GM18861 (cell line): ENCODE measurements around the gene ZIC1.

Source experiments
- ATAC-seq: cut with Tn5 transposase; IDR thresholded peaks from one replicate; pipeline ENCODE4 v1.9.1; 2021; ENCODE audit not compliant: unreplicated experiment

ZIC1 gene

DNA sequence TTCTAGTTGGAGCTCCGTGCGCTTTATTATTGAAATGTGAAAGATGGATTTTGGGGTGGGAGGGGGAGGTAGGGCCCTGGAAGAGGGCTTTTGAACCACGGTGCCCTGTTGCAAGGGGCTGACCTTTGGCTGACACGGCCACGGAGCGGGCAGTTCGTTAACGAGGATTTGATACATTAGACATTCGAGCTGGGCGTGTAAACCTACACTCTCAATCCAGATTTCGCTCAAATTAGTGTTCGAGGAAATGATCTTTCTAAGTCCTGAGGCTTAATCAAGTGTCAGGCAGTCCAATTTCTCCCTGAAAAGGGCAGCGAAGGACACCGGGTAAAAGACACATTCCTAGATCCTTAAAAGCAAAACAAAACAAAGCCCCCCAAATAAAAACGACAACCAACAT, 13.0 kb downstream of the ZIC1 start:
- ATAC-seq, result no peak

DNA sequence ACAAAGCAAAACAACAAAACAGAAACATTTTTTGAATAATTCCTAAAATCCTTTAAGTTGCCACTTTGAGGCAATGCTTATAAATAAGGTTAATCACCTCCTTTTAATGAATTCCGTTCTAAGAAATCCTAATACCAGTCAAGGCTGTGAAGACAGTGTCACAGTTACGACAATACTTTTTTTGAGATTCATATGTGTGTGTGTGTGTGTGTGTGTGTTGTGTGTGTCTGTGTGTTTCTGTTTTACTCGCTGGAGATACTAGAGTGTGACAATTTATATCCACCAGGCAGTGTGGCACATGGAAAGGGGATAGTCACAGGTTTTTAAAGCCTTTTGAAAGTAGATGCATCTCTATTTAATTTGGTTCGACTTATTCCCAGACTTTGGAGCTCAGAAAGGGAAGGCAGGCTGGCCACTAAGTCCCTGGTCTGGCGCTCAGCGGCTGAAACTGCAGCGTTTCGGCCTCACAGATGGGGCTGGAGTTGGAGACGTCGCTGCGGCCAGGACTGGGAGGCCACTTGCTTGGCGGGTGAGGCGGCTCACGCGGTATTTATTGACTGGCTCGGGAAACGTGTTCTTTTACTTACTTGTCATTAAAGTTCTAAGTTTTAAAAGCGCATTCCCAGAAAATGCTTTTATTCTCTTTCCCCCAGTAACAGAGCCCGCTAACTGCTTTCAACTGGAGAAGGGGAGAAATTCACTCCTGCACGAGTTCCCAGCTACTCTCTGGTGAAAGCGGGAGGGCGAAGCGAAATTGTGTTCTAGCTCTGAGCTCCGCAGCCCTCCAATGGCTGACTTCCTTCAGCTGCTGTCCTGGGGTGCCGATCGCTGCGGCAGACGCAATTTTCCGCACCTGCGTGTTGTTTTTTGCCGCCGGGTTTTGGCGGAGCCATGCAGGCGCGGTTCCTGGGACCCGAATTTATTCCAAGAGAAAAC, 13.7 kb downstream of the ZIC1 start:
- ATAC-seq, result no peak

DNA sequence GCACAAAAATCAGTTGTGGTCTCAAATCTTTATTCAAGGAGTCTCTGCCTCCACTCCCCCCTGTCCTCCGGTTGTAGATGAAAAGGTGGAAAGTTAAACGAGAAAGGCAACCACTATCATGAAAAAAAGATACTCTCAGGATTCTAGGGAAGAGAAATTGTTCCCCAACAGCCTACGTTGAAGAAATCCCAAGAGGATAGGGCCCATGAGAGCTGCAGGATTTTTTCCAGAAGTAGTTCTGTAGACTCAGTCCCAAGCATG, 14.3 kb downstream of the ZIC1 start:
- no peak for ATAC-seq

DNA sequence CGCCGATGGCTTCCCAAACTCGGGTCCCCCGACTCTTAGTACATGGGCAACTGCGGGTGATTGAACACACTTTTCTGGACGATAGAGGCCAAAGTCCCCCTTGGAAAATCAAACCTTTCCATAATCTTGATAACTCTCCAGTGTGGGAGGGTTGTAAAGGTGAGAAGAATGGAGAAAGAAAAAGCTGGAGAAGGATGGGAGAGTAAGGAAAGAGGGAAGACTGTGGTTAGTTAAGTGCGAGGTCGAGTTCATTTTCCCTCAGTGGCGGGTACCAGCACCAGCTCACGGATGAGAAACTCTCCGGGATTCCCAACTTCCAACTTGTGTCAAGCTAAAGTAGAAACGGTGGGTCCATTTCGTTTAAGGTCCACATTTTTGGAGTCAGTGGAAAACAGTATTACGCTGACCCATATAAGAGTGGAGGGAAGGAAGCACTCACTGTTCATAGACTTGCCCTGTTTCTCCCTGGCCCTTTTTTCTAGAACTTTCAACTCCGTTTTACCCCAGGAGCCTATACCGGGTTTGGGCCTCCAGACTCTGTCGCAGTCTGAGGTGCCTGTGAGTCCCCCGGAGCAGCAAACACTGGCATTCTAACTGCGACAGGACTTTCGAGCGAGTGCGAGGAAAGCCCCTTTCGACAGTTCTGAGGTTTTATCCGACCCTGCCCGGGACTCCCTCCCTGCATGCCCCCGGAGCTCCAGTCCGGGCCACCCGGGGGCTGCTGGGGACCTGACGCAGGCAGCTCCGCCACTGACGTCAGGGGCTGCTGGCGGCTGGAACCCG, 14.8 kb downstream of the ZIC1 start:
- ATAC-seq, result no peak

DNA sequence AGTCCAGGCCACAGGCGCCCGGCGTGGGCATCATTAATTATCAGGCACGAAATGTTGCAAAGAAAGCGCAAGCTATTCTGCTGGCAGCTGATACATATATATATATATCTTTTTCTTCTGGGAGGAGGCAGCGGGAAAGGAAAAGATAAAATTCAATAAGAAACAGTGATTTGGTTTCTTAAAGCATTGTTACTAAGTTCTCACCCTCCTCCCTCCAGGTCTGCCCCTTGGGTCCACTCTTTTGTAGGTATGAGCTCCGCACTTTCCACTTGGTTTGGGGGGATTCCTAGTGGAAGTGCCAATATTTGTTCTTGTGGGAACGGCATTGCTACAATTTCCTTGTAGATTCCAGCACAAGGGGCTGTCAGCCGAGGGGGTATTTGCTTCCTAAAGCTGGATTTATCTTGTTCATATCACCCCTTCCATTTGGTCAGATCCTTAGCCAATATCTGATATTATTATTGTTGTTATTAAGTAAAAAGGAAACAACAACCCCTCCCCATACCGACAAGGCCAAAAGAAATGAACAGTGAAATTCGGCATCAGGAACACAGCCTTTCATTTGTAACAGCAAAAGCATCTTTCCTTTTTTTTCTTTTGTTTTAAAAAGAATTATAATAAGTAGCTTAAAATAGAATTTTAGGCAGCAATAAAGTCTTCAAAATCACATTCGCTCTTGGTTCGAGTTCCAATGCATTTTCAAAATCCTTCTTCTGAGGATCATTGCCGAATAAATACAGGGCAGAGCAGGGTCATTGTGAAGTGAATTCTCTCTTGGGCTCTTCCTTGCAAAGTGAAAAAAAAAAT, 15.6 kb downstream of the ZIC1 start:
- ATAC-seq, result no peak

DNA sequence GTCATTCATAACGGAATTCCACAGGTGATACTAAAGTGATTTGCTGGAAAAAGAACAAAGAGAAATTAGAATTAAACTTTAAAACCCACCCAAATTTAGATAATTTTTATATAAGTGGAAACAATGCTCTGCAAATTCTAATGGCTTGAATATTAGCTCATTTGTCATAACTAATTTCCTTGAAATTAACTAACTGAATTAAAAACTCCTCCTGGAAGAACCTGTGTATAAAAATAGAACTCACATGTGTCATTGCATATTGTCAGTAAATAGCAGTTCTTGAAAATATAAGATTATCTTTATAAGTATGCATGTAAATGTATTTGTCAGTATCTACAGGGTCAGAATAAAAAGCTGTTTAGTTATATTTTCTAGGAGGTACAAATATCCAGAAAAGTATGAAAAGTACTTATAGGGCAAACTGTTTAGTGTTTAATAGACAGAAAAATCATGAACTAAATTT, 16.3 kb downstream of the ZIC1 start:
- ATAC-seq, result no peak

DNA sequence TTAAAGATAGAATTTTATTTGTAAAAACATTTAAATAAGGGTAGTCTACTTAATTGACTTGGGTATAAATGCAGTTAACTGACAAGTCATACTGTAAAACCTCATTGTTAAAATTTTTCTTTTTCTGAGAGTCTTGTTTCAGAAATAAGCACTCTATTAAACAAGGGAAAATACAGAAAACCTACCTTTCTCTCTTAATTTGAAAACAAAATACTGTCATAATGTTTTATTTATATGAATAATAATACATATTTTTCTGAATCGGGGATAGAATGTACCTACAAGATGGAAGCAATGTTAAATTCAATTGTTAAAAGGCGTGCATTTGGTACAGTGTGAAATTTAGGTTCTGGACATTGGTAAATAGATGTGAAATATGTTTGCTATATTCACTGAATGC, 17.8 kb downstream of the ZIC1 start:
- no peak for ATAC-seq

DNA sequence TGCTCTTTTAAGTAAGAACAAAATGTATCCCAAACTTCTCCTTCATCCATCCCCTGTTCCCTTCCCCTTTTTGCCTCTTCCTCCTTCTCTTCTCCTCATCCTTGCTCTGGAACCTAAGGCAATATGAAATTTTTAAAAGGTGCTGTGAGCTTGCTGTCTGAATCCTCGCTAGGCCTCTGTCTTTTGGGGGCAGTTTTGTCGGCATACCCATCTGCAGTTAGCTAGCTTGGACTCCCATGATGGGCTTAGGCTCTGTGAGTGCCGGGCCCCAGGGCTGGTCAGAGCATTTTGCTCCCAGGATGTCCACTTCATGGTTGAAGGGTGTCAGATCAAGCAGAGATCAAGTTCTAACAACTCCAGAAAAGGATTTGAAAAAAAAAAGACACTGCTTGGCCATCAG, 18.6 kb downstream of the ZIC1 start:
- no peak for ATAC-seq

DNA sequence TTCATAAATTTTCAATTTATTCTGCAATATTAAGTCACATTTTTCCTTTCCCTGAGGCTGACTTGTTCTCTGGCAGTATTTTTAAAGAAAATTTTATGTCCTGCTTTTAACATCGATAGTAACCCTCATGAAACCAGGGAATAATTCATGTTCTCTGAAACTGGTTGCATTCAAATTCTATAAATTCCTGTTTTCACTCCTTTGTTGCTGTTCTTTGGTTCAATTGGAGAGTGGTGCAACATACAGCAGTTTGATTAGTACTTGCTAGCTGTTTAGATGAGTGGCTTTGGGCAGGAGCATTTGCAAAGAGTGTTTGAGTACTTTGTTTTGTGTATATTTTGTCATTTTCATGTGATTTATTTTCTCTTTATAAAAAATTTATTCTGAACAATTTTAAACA, 19.2 kb downstream of the ZIC1 start:
- ATAC-seq, result no peak

DNA sequence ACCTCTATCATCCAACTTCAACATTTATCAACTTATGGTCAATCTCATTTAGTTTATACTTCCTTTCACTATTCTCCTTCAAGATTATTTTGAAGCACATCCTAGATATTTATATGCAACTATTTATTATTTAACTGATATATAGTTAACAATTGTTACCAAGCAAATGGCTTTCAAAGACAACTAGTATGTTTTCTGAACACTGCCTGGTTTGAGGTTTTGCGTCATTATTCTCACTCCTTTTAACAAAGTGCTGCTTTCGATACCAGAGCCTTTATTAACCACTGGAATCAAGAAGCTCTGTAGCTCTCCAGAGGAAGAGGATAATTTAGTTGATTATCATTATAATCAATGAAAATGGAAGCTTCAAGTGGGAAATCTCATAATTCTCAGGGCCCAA, 19.6 kb downstream of the ZIC1 start:
- no peak for ATAC-seq

DNA sequence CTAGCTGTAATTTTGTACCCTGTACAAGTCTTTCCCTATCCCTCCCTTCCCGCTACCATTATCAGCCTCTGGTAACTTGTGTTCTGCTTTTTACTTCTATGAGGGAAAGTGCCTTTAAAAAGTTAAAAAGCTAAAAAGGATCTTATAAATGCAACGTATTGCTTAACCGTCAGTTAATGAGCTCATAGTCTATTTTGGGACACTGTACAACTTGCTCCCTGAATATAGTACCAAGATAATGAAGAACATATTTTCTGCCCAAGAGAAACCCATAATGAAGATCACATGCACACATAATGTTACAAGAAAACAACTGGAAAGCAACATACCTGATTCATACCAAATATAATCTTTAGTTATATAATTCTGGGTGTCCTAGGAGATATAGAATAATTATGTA, 22.6 kb downstream of the ZIC1 start:
- ATAC-seq, result no peak

DNA sequence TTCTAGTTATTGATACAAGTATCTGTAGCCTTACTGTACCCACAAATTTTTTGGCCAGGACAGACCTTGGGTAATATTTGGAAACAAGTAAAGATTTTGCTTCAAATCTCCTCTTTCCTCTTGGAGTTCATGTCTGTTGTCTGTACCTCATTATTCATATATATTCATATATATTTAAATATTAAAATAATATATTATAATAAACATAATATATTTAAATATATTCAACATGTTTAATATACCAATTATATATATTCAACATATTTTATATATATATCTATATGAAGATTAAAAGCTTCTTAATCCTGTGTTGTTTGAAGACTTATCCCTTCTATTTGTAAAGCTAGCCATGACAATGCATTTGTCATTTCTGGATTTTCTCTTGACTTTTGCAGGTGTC, 38.1 kb downstream of the ZIC1 start:
- no peak for ATAC-seq

DNA sequence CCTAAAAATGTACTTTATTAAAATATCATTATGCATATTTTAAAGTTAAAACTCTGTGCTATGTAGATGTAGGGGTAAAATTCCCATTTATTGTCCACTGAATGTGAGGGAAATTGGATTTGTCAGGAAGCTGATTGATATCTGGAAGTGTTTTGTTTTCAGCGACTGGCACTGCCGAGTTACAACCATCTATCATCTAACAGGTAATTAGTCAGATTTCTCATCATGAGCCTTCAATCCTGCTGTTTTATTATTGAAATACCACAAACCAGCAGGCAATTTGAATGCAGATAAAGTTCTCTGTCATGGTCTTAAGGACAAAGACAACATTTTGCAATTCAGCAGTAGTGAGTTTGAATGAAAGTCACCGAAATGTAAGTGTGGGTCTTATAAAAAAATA, 40.5 kb downstream of the ZIC1 start:
- ATAC-seq, result no peak

DNA sequence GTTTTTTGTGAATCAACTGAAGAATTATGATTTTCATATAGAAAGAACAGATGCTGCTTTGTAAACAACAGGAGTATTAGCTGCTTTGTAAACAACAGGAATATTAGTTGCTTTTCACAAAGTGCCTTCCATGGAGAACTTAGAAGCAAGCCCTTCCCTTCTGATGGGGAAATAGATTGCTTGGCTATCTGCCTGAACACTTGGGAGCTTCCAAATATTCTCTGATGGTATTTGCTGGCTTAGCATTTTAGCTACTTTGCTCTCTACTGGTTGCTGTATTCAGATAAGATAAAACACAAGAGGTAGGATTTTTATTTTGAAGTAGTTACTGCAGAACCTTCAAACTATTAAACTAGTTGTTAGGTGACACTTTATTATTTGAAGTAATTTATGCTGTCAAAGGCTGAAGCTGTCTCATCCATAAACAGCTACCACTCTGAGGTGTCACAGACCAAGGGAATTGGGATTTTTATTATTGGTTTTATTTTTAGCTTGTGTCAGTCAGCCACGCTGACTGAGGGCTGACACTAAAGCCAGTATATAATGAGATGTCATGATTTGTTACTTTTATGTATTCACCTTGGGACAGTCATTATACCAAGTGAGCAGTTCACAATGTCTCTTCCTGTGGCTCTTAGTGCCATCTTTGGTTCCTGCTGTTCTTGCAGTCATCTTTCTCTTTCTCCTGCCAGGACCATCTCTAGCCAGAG, 50.0 kb downstream of the ZIC1 start:
- ATAC-seq, result no peak

DNA sequence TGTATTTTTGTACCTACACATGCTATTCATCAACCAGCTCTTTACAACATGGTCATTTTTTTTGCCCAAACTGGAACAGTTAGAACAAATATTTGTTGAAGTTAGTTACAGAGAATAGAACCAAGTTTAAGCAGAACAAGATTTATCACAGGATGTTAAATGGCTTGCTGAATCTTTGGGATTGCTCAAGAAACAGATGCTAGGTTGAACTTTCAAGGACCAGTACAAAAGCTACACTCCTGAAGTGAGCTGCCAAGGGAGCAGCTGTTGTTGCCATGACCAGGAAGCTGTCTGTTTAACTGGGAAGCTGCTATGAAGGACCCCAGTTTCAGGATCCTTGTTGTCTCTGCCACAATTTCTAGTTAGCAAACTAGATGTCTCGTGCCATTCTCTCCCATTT, 53.7 kb downstream of the ZIC1 start:
- ATAC-seq, result no peak
